D341Med (cell line): ENCODE data around the gene SYNGR1.
"Not testable (repeated sequence)": the region's sequence is repeated elsewhere in the genome, so short reads cannot be mapped to it uniquely, and the experiment has no call there.

ENCODE experiments used
- DNase-seq: peaks from one replicate; pipeline ENCODE4 v3.0.0; 2012; ENCODE audit warnings: low spot score

Gene SYNGR1

GRCh38 chr22:39316440-39317083 lies 33.2 kb upstream of the SYNGR1 start:
- peak; percentile 71 for DNase-seq

- DNase-seq = peak; percentile 22
These were observed 32.6 kb upstream of the SYNGR1 start for GRCh38 chr22:39317084-39317774.

GRCh38 chr22:39317775-39318506 lies 31.9 kb upstream of the SYNGR1 start:
- no peak for DNase-seq

GRCh38 chr22:39318507-39319283 lies 31.1 kb upstream of the SYNGR1 start:
- no peak for DNase-seq

- DNase-seq = peak; percentile 97
These were observed 30.3 kb upstream of the SYNGR1 start, which contains the start of gene RPL3 for GRCh38 chr22:39319284-39320022. Gene RPL3, minus strand, starts transcription at chr22:39319623. Its CDS starts 26 bp downstream, at chr22:39319597.

GRCh38 chr22:39320616-39321029 lies 29.2 kb upstream of the SYNGR1 start:
- peak; percentile 48 for DNase-seq

GRCh38 chr22:39325392-39325932 lies 24.3 kb upstream of the SYNGR1 start:
- DNase-seq = no peak

- DNase-seq = no peak
These were observed 21.6 kb upstream of the SYNGR1 start for GRCh38 chr22:39327995-39328754.

- not testable (repeated sequence) for DNase-seq
These were observed 19.2 kb upstream of the SYNGR1 start for GRCh38 chr22:39330553-39330952.

- no peak for DNase-seq
These were observed 17.2 kb upstream of the SYNGR1 start for GRCh38 chr22:39332441-39333064.

- no peak for DNase-seq
These were observed 13.4 kb upstream of the SYNGR1 start for GRCh38 chr22:39336411-39336810.

GRCh38 chr22:39339775-39340174 lies 10.0 kb upstream of the SYNGR1 start:
- not testable (repeated sequence) for DNase-seq

GRCh38 chr22:39341179-39341578 lies 8.6 kb upstream of the SYNGR1 start:
- DNase-seq = no peak

- peak; percentile 84 for DNase-seq
These were observed 6.3 kb upstream of the SYNGR1 start for GRCh38 chr22:39343259-39344045.

- DNase-seq = no peak
These were observed 5.8 kb upstream of the SYNGR1 start for GRCh38 chr22:39344046-39344390.

- no peak for DNase-seq
These were observed 4.6 kb upstream of the SYNGR1 start for GRCh38 chr22:39345231-39345630.

GRCh38 chr22:39348909-39349505 lies 784 bp upstream of the SYNGR1 start:
- peak; percentile 70 for DNase-seq

GRCh38 chr22:39349506-39349966 lies 255 bp upstream of the SYNGR1 start:
- DNase-seq = peak; percentile 99
